Erythroblast (primary cell): ENCODE data around the gene MTX1.
"Not testable (repeated sequence)": the region's sequence is repeated elsewhere in the genome, so short reads cannot be mapped to it uniquely, and the experiment has no call there.

Experiments
- GATA1 ChIP-seq: IDR thresholded peaks from 2 replicates; pipeline ENCODE4 v1.6.1; 2011; ENCODE audit warnings: low read depth, mild to moderate bottlenecking, control low read depth, low read length, moderate library complexity
- POLR2A ChIP-seq: IDR thresholded peaks from 2 replicates; pipeline ENCODE4 v1.6.1; 2011; ENCODE audit warnings: mild to moderate bottlenecking, low read length

GRCh38 chr1:155235375-155235774 is 26.9 kb downstream of the MTX1 start:
- not testable (repeated sequence) for TF ChIP-seq POLR2A, GATA1
